GM19372 (cell line): Measurements from ENCODE around the gene SERTAD2.

Experiments used
- ATAC-seq: cut with Tn5 transposase; IDR thresholded peaks from one replicate; pipeline ENCODE4 v1.9.1; 2021; ENCODE audit warnings: mild to moderate bottlenecking, low read depth, moderate library complexity; ENCODE audit not compliant: unreplicated experiment

SERTAD2 gene

GRCh38 chr2:64630752-64631151, 23.0 kb downstream of the SERTAD2 start:
- ATAC-seq: no peak

- ATAC-seq: no peak
Observed at GRCh38 chr2:64629875-64630274, 23.8 kb downstream of the SERTAD2 start.

- ATAC-seq: no peak
Observed at GRCh38 chr2:64629329-64629781, 24.4 kb downstream of the SERTAD2 start.

- ATAC-seq: no peak
Observed at GRCh38 chr2:64627860-64628841, 25.6 kb downstream of the SERTAD2 start.

GRCh38 chr2:64626963-64627760, 26.6 kb downstream of the SERTAD2 start:
- ATAC-seq: no peak

- ATAC-seq: no peak
Observed at GRCh38 chr2:64626146-64626809, 27.4 kb downstream of the SERTAD2 start.

GRCh38 chr2:64625299-64626145, 28.2 kb downstream of the SERTAD2 start:
- no peak for ATAC-seq

- ATAC-seq: no peak
Observed at GRCh38 chr2:64624862-64625261, 28.9 kb downstream of the SERTAD2 start.

- ATAC-seq: no peak
Observed at GRCh38 chr2:64624108-64624610, 29.6 kb downstream of the SERTAD2 start.

- no peak for ATAC-seq
Observed at GRCh38 chr2:64623242-64623850, 30.4 kb downstream of the SERTAD2 start.

- ATAC-seq: no peak
Observed at GRCh38 chr2:64622443-64623241, 31.1 kb downstream of the SERTAD2 start.

GRCh38 chr2:64620661-64621060, 33.1 kb downstream of the SERTAD2 start:
- ATAC-seq: no peak

GRCh38 chr2:64617631-64618151, 36.0 kb downstream of the SERTAD2 start:
- ATAC-seq: no peak

- no peak for ATAC-seq
Observed at GRCh38 chr2:64615844-64616536, 37.7 kb downstream of the SERTAD2 start.

GRCh38 chr2:64615192-64615763, 38.4 kb downstream of the SERTAD2 start:
- no peak for ATAC-seq

GRCh38 chr2:64613276-64613675, 40.4 kb downstream of the SERTAD2 start:
- ATAC-seq: no peak

GRCh38 chr2:64612575-64613195, 41.0 kb downstream of the SERTAD2 start:
- no peak for ATAC-seq
